GM21717 (cell line): Measurements from ENCODE around the gene MARCHF4.
"Not testable (repeated sequence)": the region's sequence is repeated elsewhere in the genome, so short reads cannot be mapped to it uniquely, and the experiment has no call there.

ENCODE experiments used
- ATAC-seq: cut with Tn5 transposase; IDR thresholded peaks from one replicate; pipeline ENCODE4 v1.9.1; 2021; ENCODE audit warnings: mild to moderate bottlenecking, moderate library complexity; ENCODE audit not compliant: unreplicated experiment

MARCHF4 gene

DNA sequence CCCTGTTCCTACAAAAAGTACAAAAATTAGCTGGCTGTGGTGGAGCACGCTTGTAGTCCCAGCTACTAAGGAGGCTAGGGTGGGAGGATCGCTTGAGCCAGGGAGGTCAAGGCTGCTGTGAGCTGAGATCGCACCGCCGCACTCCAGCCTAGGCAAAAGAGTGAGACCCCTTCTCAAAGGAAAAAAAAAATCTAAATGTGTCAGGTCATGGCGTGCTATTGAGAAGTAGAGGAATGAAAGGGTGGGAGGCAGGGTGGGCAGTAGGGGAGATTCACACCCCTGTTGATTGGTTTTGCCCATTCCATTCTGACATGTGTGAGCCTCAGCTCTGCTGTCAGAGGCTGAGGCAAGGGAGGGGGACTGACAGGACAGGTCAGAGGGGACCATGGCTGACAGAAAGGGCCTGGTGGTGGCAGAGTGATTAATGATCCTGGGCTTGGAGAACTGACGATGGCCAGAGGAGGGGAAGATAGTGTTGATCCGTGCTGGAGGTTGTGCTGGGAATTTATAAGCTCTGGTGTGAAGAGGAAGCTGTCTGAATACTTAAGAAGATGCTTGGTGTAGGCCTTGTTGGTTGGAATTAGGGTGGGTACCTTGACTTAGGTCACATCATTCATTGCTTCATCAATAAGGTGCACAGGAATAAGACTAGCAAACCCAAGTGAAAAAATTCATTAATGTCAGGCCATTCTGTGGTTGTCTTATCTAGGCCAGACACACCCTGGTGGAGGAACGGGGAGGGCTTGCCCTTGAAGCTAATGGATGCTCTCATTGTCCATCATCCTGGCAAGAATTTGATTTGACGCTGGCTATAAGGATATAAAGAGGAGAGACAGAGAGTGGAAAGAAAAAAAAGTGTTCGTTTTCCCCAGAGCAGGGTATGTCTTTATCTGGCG, 20.9 kb upstream of the MARCHF4 start:
- ATAC-seq = no peak

DNA sequence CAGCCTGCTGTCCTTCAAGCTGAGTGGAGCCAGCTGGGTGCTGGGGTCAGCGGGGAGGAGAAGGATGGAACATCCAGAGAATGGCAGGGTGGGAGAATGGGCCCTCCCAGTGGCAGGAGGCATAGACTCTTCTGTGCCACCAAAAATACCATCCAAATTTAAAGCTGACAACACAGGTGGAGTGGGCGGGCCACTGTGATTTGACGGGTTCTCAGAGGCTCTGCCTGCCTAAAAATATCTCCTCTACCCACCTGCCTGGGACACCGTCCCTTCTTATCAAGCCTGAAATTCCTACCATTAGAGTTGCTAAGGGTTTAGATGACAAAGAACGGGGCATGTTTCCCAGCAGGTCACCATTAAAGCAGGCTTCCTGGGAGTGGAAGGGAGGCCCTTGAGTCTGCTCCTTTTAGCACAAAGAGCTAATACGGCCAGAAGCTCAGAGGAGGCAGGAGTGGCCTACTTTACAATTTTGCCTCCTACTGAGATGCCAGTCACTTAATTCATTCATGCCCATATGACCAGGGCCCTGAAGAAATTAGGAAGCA, 19.8 kb upstream of the MARCHF4 start:
- no peak for ATAC-seq

DNA sequence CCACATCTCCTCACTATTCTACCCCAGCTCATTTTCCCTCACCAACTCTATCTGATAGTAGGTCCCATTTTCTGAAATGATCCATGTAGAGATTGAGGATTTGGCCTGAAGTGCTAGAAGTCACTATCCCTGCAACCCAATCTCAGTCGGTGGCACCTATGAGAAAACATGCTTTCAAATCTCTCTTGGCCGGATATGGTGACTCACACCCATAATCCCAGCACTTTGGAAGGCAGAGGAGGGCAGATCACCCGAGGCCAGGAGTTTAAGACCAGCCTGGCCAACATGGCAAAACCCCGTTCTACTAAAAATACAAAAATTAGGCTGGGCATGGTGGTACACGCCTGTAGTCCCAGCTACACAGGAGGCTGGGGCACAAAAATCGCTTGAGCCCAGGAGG, 19.1 kb upstream of the MARCHF4 start:
- no peak for ATAC-seq

DNA sequence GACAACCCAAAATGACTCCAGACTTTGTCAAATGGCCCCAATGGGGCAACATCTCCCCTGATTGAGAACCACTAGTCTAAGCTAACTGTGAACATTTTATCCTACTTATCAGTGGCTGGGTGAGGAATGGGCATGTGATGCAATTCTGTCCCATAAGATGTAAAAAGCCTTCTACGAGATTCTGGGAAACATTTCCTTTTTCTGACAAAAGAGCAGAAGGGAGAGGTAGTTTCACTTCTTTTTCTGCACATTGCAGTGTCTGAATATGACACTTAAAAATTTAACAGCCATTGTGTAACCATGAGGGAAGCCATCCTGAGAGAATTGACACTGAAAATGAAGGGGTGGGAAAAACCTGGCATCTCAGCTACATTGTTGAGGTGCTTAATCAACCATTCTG, 17.3 kb upstream of the MARCHF4 start:
- no peak for ATAC-seq

DNA sequence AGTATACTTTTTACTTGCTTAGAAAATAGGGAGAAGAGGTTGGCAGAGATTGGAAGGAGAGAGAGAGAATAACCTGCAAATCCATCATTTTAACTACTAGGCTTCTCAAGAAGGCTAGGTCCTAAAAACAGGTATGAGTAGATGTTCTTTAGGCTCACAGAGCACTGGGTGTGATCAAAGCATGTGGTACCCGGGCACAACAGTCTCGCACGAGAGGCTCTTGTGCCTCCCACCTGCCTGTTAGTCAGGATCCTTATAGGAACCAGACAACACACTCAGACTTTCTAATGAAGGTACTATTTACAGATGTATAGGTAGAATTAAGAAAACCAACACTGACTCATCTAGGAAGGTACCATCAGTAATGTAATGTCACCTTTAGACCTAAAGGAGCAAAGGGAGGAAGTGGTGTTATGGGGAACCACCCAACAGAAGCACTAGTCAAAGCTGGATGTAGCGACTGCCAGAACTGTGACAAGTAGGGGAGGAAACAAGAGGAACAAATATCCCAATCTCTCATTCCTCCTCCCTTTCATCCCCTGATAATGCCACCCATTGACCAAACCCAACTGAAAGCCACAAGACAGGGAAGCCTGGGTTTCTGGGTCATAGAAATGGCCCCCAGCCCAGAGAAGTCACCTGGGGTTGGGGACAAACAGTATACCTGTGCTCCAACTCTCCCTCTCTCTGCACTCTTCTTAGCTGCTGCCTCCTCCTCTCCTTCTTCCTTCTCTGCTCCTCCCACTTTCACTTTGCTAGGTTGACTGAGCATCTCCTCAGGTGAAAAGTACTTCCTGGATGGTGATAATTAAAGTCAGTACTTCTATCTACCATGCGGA, 16.0 kb upstream of the MARCHF4 start:
- ATAC-seq = peak; percentile 73

DNA sequence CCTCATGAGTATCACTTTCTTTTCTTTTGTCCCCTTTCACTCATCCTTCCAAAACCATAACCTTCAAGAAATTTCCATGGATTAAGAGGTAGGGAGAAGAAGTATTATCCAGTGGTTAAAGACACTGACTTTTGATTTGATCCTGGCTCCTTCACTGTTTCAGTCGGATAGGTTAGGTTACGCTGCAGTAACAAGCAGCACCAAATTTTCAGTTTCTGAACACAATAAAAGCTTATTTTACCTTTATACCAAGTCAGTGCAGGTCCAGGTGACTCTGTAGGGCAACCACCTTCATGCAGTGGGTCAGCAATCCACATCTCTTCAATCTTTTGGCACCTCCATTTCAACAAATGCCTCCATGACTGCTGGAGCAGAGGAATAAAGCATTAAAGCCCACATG, 15.0 kb upstream of the MARCHF4 start:
- no peak for ATAC-seq

DNA sequence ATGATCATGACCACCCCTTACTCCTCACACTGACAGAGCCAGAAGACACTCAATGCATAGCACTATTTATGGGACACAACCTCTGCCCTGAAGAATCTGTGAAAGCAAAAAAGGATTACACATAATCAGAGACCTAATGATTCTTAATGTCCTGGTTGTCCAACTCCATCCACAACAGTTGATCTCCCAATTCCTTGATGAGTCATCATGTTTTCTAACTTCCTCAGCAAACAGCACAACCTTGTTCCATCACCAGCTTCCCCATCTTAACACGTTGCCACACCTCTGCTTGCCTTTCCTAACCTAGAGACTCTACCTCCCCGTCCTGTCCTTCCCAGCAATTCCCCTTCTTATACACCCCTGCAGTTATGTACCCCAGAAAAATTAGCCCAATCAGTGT, 13.2 kb upstream of the MARCHF4 start:
- ATAC-seq = no peak

DNA sequence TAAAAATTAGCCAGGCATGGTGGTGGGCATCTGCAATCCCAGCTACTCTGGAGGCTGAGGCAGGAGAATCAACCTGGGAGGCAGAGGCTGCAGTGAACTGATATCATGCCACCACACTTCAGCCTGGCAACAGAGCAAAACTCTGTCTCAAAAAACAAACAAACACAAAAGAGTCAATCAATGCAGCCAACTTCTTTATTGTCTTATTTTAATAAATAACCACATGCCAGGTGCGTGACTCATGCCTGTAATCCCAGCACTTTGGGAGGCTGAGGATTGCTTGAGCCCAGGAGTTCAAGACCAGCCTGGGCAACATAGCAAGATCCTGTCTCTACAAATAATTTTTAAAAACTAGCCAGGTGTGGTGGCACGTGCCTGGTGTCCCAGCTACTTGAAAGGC, 12.1 kb upstream of the MARCHF4 start:
- ATAC-seq = not testable (repeated sequence)

DNA sequence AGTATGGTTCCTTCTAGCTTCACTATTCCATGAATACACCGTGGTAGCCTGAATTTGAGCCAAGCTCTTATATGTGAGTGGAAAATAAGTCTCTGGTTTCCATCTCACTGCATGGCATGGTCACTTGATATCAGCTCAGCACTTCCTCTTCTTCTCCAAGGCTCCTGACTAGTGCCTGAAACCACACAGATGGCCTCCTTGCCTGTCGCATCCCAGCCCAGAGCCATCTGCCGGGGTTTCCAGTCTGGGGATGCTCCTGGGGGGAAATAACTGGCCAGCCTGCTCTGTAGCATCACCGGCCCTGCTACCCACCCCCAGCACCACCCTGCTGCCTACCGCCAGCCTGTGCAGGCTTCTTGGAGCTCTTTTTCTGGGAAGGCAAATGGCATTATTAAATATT, 7.7 kb upstream of the MARCHF4 start:
- ATAC-seq = no peak

DNA sequence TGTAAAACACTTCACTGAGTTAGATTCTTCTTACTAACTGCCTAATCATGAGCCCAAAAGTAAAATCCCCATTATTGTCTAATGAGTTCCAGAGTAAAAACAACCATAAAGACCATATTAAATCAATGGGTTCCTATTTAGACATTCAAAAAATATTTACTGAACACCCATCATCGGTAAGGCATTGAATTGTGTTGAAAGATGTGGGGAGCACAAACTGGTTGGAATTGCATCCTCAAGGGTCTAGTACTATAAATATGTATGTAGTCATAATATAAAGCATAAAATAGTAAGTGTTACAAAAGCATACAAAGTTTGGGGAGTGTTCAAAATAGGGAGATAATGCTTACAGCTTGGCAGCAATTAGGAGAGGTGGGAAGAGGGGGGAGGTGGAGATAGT, 3.0 kb upstream of the MARCHF4 start:
- ATAC-seq = no peak

DNA sequence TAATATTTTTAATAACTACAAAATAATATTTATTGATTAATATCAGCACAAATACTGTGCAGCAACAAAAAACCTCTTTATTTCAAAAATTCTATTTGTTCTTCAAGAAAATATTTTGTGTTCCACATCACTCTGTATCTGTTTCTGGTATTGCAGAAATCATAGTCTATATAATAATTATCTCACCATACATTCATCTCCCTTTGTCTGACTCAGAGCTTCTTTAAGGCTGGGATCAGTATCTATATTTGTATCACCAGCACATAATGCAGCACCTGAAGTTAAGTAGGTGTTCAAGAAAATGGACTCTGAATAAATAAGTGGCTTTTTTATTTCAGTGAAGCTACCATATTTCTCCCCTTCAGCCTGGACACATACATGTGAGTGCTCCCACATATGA, 1.6 kb upstream of the MARCHF4 start:
- ATAC-seq = no peak

DNA sequence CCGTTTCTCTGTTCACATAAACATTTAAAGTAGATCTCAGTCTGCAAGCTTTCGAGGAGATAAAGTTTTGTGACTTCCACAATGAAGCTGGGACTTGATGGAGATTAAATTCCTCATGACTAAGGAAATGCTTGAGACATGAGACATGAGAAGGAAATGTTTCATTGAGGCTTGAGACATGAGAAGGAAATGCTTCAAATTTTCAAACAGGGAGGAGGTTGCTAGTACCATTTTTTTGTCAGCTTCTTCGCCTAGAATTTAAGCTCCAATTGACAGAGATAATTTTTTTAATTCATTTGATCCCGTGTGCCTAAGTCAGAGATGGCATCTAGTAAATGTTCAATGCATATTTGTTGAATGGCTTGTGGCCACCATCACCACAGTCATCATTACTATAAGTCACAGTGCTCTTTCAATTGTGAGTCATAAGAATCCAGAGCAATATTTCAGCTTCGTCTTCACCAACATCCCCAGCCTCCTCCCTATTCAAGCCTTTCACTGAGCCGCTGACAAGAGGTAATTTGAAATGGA, 543 bp upstream of the MARCHF4 start:
- ATAC-seq = no peak

DNA sequence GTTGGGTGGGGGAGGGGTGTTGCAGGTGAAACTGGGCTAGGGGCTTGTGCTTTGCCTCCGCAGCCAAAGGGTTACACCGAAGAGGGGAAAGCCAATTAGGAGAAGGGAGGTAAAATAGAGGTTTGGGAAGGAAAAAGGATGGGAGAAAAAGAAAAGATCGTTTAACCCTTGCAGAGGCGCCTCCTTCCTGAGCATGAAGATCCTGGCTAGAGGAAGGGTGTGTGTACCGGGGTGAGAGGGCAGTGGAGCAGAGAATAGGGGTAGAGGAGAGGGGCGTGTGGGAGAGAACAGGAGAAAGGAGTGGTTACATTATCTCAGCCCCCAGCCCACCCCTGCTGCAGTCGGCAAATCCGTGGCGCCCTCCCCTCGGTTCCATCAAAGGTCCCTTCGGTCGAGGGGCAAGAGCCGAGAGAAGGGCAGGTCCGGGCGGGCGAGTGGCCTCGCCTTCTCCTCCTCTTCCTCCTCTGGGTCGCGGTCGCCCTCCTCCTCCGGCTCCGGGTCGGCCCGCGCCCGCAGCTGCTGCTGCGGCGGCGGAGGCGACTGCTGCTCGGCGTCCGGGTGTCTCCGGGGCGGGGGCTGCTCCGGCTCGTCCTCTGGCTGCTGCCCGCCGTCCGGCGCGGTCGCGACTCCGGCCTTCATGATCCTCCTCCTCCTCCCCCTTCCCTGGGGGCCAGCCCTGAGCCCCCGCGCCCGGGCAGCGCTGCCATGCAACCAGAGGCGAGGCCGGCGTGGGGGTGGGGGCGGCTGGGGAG, 1.1 kb downstream of the MARCHF4 start:
- ATAC-seq = no peak

DNA sequence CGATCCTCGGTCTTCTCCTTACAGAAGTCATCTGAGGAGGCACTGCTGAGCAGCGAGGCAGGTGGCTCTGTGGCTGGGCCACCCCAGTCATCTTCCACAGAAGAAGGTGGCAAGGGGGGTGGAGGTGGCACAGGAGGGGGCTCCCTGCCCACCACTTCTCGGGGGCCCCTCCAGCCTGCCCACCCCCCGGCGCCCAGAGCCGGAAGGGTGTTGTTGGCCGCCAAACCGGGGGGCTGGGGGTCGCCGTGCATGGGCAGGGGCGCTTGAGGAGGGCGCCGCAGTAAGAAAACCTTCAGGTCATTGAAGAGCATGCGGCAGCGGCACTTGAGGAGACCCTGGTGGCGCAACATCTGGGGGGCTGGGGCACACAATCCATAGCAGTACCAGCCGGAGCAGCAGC, 2.5 kb downstream of the MARCHF4 start:
- no peak for ATAC-seq

DNA sequence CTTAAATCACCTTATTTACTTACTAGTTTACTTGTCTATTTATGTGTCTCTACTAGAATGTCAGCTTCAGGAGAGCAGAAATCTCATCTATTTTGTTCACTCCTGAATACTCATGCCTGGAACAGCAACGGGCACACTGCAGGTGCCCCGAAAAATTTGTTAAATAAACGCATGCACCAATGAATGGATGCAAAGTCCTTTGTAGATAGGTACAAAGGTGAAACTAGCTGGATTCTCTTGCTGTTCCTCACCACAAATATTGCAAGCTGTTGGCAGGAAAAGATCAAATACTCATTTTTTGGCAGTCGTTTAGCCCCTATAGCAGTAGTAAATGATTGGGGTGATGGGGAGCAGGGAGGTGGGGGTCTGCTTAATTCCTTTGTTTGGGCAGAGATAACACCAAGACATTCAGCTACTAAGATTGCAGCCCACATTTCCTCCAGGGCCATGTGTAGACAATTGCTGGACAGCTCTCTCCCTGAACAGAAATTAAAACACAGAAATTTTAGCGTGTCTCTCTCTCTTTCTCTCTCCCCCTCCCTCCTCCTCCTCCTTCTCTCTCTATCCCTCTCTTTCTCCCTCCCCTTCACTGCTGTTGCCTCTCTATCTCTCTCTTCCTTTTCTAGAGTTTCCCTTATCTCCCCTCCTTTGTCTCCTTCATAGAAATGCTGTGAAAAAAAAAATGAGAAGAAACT, 5.4 kb downstream of the MARCHF4 start:
- ATAC-seq = no peak

DNA sequence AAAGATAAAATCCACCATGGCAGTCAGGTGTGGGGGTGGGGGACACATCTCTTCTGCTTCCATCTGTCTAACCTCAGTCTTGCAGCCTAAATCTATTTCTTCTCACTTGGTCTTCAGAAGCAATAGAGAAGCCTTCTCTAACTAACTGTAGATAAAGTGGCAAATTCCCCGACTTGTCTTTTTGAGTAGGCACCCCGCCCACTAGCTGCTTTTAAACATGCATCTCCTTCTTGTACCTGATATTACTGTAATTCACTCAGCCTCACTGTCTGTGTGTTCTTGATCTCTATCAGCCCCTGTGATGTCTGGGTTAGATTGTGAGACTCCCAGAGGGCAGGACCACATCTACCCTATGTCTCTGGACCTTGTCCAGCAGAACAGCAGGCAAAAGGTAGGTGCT, 6.8 kb downstream of the MARCHF4 start:
- no peak for ATAC-seq

DNA sequence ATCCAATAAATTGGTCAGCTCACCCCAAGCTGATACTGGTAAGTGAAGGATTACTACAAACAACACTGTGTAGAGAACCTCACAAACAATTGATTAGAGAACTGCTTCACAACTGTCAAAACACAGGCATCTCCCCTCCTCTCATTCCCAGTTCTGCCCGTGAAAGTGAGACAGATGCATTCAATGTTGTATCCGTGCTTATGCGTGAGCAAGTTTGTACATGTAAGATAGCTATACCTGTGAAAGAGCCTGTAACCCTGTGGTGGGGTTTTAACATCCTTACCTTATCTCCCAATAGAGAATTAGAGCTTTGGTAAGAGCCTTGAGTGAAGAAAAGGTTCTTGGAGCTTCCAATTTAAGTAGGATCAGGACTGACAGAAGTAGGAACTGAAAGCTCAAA, 9.1 kb downstream of the MARCHF4 start:
- ATAC-seq = no peak

DNA sequence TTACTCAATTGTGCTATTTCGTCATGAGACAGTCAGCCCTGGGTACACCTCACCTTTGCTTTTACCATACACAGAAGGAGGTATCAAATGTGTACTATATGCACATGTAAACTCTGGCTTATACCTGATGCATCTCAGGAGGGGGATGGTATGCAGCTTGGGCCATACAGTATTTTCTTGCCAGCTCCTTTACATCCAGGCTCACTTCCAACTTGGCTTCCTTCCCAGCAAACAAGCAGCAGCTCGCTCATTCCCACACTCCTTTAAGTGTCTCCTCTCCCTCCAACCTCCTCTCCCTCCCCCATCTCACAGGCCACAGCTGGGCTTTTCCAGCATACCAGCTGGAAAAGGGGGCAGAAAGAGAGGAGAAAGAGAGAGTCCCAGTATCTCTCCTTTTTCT, 9.6 kb downstream of the MARCHF4 start:
- no peak for ATAC-seq

DNA sequence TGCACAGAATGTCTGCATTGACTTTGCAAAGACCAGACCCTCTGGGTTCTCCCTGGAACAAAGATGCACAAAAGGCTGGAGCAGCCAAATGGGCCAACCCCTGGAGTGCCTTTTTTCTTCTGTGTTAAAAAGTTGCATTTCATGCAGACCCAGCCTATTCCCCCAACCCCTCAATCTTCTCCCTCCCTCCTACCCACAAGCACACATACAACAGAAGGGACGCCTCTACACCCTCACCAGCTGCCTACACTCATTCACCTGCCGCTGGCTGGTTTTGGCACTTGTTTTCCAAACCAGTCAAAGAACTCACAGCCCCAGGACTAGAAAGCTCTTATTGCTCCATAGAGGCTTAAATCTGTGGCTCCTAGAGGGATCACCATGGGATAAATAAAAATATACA, 16.6 kb downstream of the MARCHF4 start:
- ATAC-seq = no peak

DNA sequence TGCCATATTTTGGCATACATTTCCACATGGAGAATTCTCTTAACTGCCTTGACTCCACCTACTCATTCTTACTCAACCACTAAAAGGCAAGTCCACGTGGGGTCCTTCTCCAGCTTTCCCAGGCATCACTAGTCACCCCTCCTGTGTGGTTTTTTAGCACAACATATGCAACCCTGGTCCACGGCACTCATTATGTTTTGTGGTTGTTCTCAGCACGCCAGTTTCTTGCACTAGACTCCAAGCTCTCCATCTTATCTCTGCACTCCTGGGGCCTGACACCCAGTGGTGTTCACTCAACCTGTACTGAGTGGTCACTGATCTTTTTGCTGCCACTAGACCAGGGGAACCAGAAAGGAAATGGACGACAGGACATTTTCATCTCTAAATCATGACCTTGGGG, 18.0 kb downstream of the MARCHF4 start:
- no peak for ATAC-seq
